HG03108 (cell line): ENCODE results near the gene ZNF462.

ENCODE experiments used
- ATAC-seq: cut with Tn5 transposase; IDR thresholded peaks from one replicate; pipeline ENCODE4 v1.9.1; 2021; ENCODE audit warnings: moderate library complexity; ENCODE audit not compliant: unreplicated experiment

Gene ZNF462

GRCh38 chr9:106992186-106992585 lies 129.2 kb downstream of the ZNF462 start:
- ATAC-seq = no peak

- no peak for ATAC-seq
Observed at GRCh38 chr9:106993603-106994002, 130.6 kb downstream of the ZNF462 start.

DNA sequence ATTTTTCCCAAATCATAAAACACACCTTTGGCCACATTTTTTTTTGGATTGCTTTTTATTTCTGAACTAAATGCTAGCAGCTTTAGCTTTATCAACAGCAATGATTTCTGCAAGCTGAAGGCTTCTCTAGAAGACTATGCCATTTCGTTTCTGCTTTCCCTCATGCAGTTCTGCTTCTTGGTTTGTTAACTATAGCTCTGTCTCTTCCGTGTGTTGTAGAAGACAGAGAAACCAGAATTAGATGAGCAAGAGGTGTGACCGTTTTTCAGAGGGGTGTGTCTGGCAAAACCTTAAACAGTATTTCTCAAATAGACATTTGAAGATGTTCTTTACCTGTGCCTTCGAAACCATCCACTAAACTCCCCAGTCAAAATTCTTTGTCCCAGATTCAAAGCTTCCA lies 131.5 kb downstream of the ZNF462 start:
- ATAC-seq = no peak

DNA sequence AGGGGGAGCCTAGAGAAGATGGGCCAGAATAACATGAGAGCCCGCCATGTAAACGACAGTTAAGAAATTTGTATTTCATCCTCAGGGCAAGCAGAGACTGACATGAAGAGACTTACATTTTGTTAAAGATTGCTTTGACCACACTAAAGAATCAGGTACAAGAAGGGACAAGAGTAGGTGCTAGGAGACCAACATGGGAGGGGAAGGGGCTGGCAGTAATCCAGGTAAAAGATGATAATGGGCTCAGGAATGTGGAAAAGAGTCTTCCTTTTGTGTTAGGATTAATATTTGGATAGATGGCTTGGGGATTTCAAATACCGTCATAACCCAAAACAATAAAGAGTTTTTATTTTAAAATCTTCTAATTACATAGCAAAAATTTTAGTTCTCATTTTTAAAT lies 137.3 kb downstream of the ZNF462 start:
- ATAC-seq = no peak

GRCh38 chr9:107005201-107005600 lies 142.2 kb downstream of the ZNF462 start:
- no peak for ATAC-seq

DNA sequence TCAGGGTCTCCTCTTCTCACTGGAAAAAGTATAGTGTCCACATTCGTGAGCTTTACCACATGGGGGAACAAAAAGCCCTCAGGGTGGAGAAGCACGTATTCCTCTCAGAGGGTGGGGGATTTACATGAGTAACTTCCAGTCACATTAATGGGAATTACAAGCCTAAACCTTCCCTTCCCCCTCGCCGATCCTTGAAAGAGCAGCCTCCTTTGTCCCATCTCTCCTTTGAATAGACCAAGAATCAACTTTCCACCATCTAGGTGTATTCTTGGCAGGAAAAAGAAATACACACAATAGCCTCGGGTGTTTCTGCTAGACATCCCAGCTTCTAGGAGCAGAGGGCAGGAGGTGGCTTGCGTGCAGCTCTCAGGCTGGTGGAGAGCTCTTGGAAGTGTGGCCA lies 144.4 kb downstream of the ZNF462 start:
- no peak for ATAC-seq

GRCh38 chr9:107008011-107008410 lies 145.0 kb downstream of the ZNF462 start:
- no peak for ATAC-seq

- no peak for ATAC-seq
Observed at GRCh38 chr9:107008447-107008846, 145.5 kb downstream of the ZNF462 start.

DNA sequence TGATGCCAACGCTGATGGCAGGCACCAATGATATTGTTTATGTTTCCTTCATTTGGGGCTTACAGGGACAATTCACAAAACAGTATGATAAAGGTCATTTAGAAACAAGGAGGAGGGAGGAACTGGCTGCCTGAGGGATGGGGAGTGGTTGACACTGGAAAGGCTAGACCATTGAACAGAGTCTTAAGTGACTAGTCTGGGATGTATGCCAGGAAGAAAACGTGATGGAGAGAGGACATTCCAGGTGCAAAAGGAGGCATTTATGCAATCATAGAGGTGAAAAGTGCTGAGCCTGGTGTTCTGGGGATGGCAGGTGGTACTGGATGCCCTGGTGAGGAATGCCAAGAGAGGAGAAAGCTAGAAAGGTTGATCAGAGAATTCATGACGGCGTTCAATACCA lies 153.4 kb downstream of the ZNF462 start:
- no peak for ATAC-seq

GRCh38 chr9:107018861-107019545 lies 156.0 kb downstream of the ZNF462 start:
- ATAC-seq = no peak

GRCh38 chr9:107020040-107020530 lies 157.1 kb downstream of the ZNF462 start:
- ATAC-seq = no peak

DNA sequence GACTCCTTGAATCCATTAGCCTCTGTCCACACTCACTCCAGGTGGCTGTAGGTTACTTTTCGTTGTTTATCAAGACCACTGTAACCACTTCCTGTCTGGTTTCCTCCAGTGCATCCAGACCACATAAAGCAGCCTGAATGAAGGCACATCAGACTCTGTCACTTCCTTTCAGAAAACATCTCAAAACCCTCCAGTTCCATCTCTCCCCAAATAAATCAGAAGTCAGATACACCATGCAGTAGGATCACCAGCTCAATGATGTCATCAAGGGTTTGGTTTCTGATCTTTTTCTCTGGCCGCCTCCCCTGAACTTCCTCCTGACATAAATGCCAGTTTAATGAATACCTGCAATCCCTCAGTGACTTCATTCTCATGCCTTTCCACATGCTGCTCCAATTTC lies 161.2 kb downstream of the ZNF462 start:
- peak; percentile 78 for ATAC-seq

DNA sequence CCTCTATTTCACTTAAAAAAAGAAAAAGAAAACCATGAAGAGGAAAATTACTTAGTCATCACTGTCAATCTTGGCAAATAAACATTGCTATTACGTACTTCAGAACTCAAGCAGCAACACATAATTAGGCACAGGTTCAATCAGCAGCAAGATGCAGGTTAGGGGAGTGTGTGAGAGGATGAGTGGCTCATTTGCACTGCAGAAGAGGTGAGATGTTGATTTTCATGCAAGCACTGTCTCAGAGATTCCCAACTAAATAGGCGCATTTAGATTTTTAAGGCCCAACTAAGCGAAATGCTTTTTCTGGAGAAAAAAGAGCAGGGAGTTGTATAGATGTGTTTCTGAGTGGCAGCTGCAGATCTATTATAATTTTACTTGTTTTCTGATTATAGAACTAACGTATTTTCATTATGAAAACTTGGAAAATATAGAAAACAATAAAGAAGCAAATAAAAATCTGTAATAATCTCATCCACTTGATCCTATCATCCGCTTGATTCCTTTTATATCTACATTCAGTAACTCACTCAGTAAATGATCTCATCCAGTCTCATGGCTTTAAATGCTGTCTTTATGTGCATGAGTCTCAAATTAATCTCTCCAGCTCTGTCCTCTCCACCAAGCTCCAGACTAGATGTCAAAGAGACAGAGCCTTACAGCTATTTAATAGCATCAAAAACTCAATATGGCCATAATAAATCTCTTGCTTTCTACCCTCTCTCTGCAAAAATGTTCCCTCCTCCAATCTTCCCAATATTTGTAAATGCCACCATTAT lies 162.5 kb downstream of the ZNF462 start:
- no peak for ATAC-seq

- no peak for ATAC-seq
Observed at GRCh38 chr9:107029146-107029545, 166.2 kb downstream of the ZNF462 start.

DNA sequence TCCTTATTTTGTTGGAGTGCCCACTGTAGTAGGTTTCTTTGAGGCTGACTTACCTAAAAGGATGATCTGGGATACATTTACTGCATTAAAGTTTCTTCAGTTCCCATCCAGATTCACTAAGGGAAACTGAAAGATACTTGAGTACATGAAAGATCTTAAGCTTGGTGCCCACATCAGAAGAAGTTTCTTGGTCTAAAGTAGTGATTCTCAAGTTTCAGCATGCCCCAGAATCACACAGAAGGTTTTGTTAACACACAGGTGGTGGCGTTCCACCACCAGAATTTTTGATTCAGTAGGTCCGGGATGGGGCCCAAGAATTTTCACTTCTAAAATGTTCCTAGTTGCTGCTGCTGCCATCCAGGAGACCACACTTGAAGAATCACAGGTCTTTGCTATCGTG lies 171.0 kb downstream of the ZNF462 start:
- ATAC-seq = no peak

DNA sequence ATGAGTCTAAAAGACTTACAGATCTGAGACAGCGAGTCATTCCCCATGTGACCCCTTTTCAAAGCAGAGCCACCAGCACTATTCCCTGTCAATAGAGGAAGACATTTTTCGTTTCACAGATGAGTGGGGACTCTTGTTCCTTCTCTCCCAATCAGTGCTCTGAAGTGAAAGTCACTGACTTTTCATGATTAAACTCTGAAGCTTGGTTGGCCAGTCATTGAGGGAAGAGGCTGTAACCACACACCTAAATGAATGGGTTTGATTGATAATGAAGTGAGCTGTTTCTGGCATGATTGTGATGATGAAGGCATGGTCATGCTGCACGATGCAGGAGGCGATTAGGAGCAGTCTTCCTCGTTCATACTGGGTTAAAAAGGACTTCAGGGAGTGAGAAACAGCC lies 171.9 kb downstream of the ZNF462 start:
- no peak for ATAC-seq

- no peak for ATAC-seq
Observed at GRCh38 chr9:107036367-107036766, 173.4 kb downstream of the ZNF462 start.

GRCh38 chr9:107039542-107039941 lies 176.6 kb downstream of the ZNF462 start:
- ATAC-seq = no peak

- ATAC-seq = no peak
Observed at GRCh38 chr9:107042606-107043005, 179.6 kb downstream of the ZNF462 start.

GRCh38 chr9:107043886-107044285 lies 180.9 kb downstream of the ZNF462 start:
- ATAC-seq = no peak

DNA sequence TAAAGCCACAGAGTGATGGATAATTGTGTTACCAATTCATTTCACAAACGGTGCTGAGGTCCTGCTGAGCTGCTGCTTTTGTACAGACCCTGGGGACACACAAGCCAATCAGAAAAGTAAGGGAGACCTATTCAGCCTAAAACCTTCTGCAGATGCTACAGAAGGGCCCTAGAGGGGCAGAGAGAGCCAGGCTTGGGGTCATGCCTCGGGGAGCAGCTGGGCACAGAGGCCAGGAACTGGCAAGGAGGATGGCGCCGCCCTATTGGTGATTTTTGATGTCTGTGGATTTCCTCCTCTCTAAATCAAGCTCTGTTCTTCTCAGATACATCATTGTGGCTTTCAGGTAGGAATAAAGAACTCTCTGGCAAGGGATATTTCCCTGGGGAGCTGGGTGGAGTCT lies 181.9 kb downstream of the ZNF462 start:
- no peak for ATAC-seq

DNA sequence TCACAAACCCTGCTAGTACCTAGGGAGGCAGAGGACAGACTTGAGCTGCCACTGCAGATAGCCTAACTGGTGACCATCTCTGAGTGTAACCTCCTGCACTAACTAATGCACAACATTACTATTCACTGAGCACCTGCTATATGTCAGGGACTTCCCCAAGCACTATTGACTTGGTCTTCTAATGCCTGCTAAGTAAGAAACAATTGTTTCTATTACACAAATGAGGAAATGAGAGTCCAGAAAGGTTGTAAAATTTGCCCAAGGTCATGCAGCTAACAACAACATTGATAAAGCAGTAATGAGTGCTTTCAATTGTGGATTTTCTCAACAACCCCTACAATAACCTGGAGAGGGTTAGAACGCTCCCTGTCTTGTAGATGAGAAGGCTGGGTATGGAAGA lies 183.7 kb downstream of the ZNF462 start:
- ATAC-seq = peak; percentile 87
